Trophoblast cell (in vitro differentiated cells and primary cell): Measurements from ENCODE around the gene RAPGEFL1.

Experiments
- DNase-seq, 2 donors: peaks; one replicate each; pipeline ENCODE4 v3.0.0-alpha.2; 2016
- H2AFZ ChIP-seq: 2 replicates; pipeline ENCODE4 v1.6.1; 2013; ENCODE audit warnings: low read length, moderate library complexity, mild to moderate bottlenecking; ENCODE audit not compliant: insufficient read depth, poor library complexity
- H2AK5ac ChIP-seq: 2 replicates; pipeline ENCODE4 v1.6.1; 2013; ENCODE audit warnings: mild to moderate bottlenecking, low read length
- H2BK120ac ChIP-seq: 2 replicates; pipeline ENCODE4 v1.6.1; 2013; ENCODE audit warnings: low read length, mild to moderate bottlenecking, moderate library complexity; ENCODE audit not compliant: insufficient read depth, poor library complexity
- H2BK12ac ChIP-seq: 2 replicates; pipeline ENCODE4 v1.6.1; 2013; ENCODE audit warnings: mild to moderate bottlenecking, low read length, moderate library complexity
- H2BK5ac ChIP-seq: 2 replicates; pipeline ENCODE4 v1.6.1; 2013; ENCODE audit warnings: low read length, low read depth, moderate library complexity, mild to moderate bottlenecking; ENCODE audit not compliant: poor library complexity
- H3K14ac ChIP-seq: 2 replicates; pipeline ENCODE4 v1.6.1; 2013; ENCODE audit warnings: mild to moderate bottlenecking, low read length
- H3K18ac ChIP-seq: 2 replicates; pipeline ENCODE4 v1.6.1; 2013; ENCODE audit warnings: mild to moderate bottlenecking, low read length
- H3K23ac ChIP-seq: 2 replicates; pipeline ENCODE4 v1.6.1; 2013; ENCODE audit warnings: low read length
- H3K27ac ChIP-seq: 2 replicates; pipeline ENCODE4 v1.5.1; 2013; ENCODE audit warnings: low read depth, mild to moderate bottlenecking, inconsistent platforms, low read length, moderate library complexity
- H3K27me3 ChIP-seq: 2 replicates; pipeline ENCODE4 v1.6.1; 2013; ENCODE audit warnings: inconsistent platforms, mild to moderate bottlenecking, low read length, moderate library complexity; ENCODE audit not compliant: insufficient read depth
- H3K36me3 ChIP-seq, 2 experiments: 1 replicate in 1 of 2; 2 replicates in 1 of 2; pipeline ENCODE4 v1.6.1; 2013; ENCODE audit warnings: low read length in 2 of 2, mild to moderate bottlenecking in 2 of 2, moderate library complexity in 1 of 2; ENCODE audit not compliant: insufficient read depth in 2 of 2, control insufficient read depth in 1 of 2
- H3K4ac ChIP-seq: 2 replicates; pipeline ENCODE4 v1.6.1; 2013; ENCODE audit warnings: low read depth, mild to moderate bottlenecking, low read length, moderate library complexity
- H3K4me1 ChIP-seq, 2 experiments: 1 replicate in 1 of 2; 2 replicates in 1 of 2; pipeline ENCODE4 v1.6.1; 2013; ENCODE audit warnings: low read length in 2 of 2, mild to moderate bottlenecking in 2 of 2, moderate library complexity in 1 of 2; ENCODE audit not compliant: insufficient read depth in 2 of 2, control insufficient read depth in 1 of 2
- H3K4me2 ChIP-seq: 2 replicates; pipeline ENCODE4 v1.6.1; 2013; ENCODE audit warnings: inconsistent platforms, mild to moderate bottlenecking, low read length, moderate library complexity
- H3K4me3 ChIP-seq: 2 replicates; pipeline ENCODE4 v1.5.1; 2013; ENCODE audit warnings: mild to moderate bottlenecking, low read depth, low read length, inconsistent platforms
- H3K79me1 ChIP-seq: one replicate; pipeline ENCODE4 v1.6.1; 2013; ENCODE audit warnings: low read length
- H3K79me2 ChIP-seq: 2 replicates; pipeline ENCODE4 v1.6.1; 2013; ENCODE audit warnings: low read length, mild to moderate bottlenecking; ENCODE audit not compliant: control insufficient read depth, insufficient read depth, poor library complexity
- H3K9ac ChIP-seq: 2 replicates; pipeline ENCODE4 v1.6.1; 2013; ENCODE audit warnings: mild to moderate bottlenecking, low read length
- H3K9me3 ChIP-seq: 2 replicates; pipeline ENCODE4 v1.6.1; 2013; ENCODE audit warnings: low read depth, mild to moderate bottlenecking, control low read depth, inconsistent platforms, low read length; ENCODE audit not compliant: insufficient read depth
- H4K12ac ChIP-seq: 2 replicates; pipeline ENCODE4 v1.6.1; 2013; ENCODE audit warnings: low read depth, mild to moderate bottlenecking, low read length, moderate library complexity
- H4K8ac ChIP-seq: 2 replicates; pipeline ENCODE4 v1.6.1; 2013; ENCODE audit warnings: low read depth, mild to moderate bottlenecking, low read length, moderate library complexity
- H4K91ac ChIP-seq: one replicate; pipeline ENCODE4 v1.6.1; 2013; ENCODE audit warnings: low read depth, mild to moderate bottlenecking, low read length, moderate library complexity
- WGBS: extraction: QIAGEN DNeasy Blood & Tissue Kit; methylation state at CpG from one replicate; pipeline ENCODE4 v1.1.7; 2013; ENCODE audit warnings: missing lambda C conversion rate; ENCODE audit not compliant: insufficient read length, insufficient coverage; ENCODE audit errors: extremely low coverage; 5-methylcytosine and 5-hydroxymethylcytosine counted together

RAPGEFL1 gene

GRCh38 chr17:40173778-40174135 lies 3.5 kb upstream of the RAPGEFL1 start:
- no peak overlapping the region for H3K14ac ChIP-seq
- no peak overlapping the region for H3K4ac ChIP-seq
- H2BK12ac ChIP-seq: no peak overlapping the region
- H3K79me1 ChIP-seq: peaks cover 3% of the 10 kb centered on the region
- H3K23ac ChIP-seq: no peak overlapping the region
- no peaks in the 10 kb centered on the region for H3K9me3 ChIP-seq
- no peak overlapping the region for H3K27ac ChIP-seq
- no peak overlapping the region for H3K18ac ChIP-seq
- no peaks in the 10 kb centered on the region for H3K27me3 ChIP-seq
- peaks cover 0 to 5% of the 10 kb centered on the region in 2 experiments for H3K4me1 ChIP-seq
- H2AFZ ChIP-seq: no peak overlapping the region
- H4K12ac ChIP-seq: no peak overlapping the region
- no peak overlapping the region for H3K4me2 ChIP-seq
- no peak for DNase-seq
- H2BK5ac ChIP-seq: no peak overlapping the region
- H3K9ac ChIP-seq: no peak overlapping the region
- no peak overlapping the region for H2BK120ac ChIP-seq
- H3K4me3 ChIP-seq: no peak overlapping the region
- no peaks in the 10 kb centered on the region for H3K79me2 ChIP-seq
- H4K91ac ChIP-seq: no peak overlapping the region
- no CpG with 5 or more reads among the region's 3 CpGs for WGBS
- no peak overlapping the region for H4K8ac ChIP-seq
- no peak overlapping the region for H2AK5ac ChIP-seq
- H3K36me3 ChIP-seq: peaks cover 21 to 36% of the 10 kb centered on the region in 2 experiments

GRCh38 chr17:40174514-40174913 lies 2.8 kb upstream of the RAPGEFL1 start:
- Histone ChIP-seq H3K4ac (no peak overlapping the region), H3K9me3 (no peaks in the 10 kb centered on the region), H4K8ac (no peak overlapping the region), H3K27ac (no peak overlapping the region), H2BK12ac (no peak overlapping the region), H3K23ac (no peak overlapping the region), H2BK5ac (no peak overlapping the region), H3K9ac (no peak overlapping the region), H3K27me3 (no peaks in the 10 kb centered on the region), H2AK5ac (no peak overlapping the region), H3K4me3 (no peak overlapping the region), H4K12ac (no peak overlapping the region), H2BK120ac (no peak overlapping the region), H3K36me3 (peaks cover 18 to 32% of the 10 kb centered on the region in 2 experiments), H4K91ac (no peak overlapping the region), H3K18ac (no peak overlapping the region), H3K4me2 (no peak overlapping the region), H3K14ac (no peak overlapping the region), H3K79me2 (no peaks in the 10 kb centered on the region), H3K4me1 (peaks cover 0 to 5% of the 10 kb centered on the region in 2 experiments), H3K79me1 (peaks cover 3% of the 10 kb centered on the region), H2AFZ (no peak overlapping the region)
- no CpG with 5 or more reads among the region's 1 CpG for WGBS
- DNase-seq: no peak

- Histone ChIP-seq H3K27ac (no peak overlapping the region), H4K8ac (no peak overlapping the region), H3K23ac (no peak overlapping the region), H2BK120ac (no peak overlapping the region), H3K79me2 (no peaks in the 10 kb centered on the region), H4K12ac (no peak overlapping the region), H3K79me1 (peaks cover 3% of the 10 kb centered on the region), H3K4me1 (peaks cover 0 to 5% of the 10 kb centered on the region in 2 experiments), H3K36me3 (peaks cover 12 to 19% of the 10 kb centered on the region in 2 experiments), H2BK12ac (no peak overlapping the region), H4K91ac (no peak overlapping the region), H3K14ac (no peak overlapping the region), H3K4me2 (no peak overlapping the region), H3K4me3 (no peak overlapping the region), H2BK5ac (no peak overlapping the region), H3K18ac (no peak overlapping the region), H3K27me3 (no peaks in the 10 kb centered on the region), H2AK5ac (no peak overlapping the region), H3K9ac (no peak overlapping the region), H3K4ac (no peak overlapping the region), H3K9me3 (no peaks in the 10 kb centered on the region), H2AFZ (no peak overlapping the region)
- 100% methylated on average over 1 of the region's 7 CpGs for WGBS
- no peak for DNase-seq
Measured at GRCh38 chr17:40175928-40176753, 1.1 kb upstream of the RAPGEFL1 start.

GRCh38 chr17:40176754-40177110 lies 538 bp upstream of the RAPGEFL1 start:
- H2BK120ac ChIP-seq: no peak overlapping the region
- H2AFZ ChIP-seq: no peak overlapping the region
- WGBS: no CpG with 5 or more reads among the region's 2 CpGs
- H3K4me2 ChIP-seq: no peak overlapping the region
- no peak overlapping the region for H2AK5ac ChIP-seq
- no peak overlapping the region for H2BK5ac ChIP-seq
- peaks cover 0 to 5% of the 10 kb centered on the region in 2 experiments for H3K4me1 ChIP-seq
- no peak overlapping the region for H4K12ac ChIP-seq
- no peak overlapping the region for H3K27ac ChIP-seq
- no peak overlapping the region for H3K4me3 ChIP-seq
- H3K14ac ChIP-seq: no peak overlapping the region
- no peak overlapping the region for H2BK12ac ChIP-seq
- peaks cover 9 to 13% of the 10 kb centered on the region in 2 experiments for H3K36me3 ChIP-seq
- no peak overlapping the region for H4K8ac ChIP-seq
- H3K23ac ChIP-seq: no peak overlapping the region
- no peak overlapping the region for H4K91ac ChIP-seq
- H3K4ac ChIP-seq: no peak overlapping the region
- no peak for DNase-seq
- no peaks in the 10 kb centered on the region for H3K27me3 ChIP-seq
- no peak overlapping the region for H3K9ac ChIP-seq
- peaks cover 3% of the 10 kb centered on the region for H3K79me1 ChIP-seq
- no peak overlapping the region for H3K18ac ChIP-seq
- H3K9me3 ChIP-seq: no peaks in the 10 kb centered on the region
- H3K79me2 ChIP-seq: no peaks in the 10 kb centered on the region
